Sigmoid colon (tissue), 7 donors: Measurements from ENCODE around the gene SMU1. TPM values are rescaled to one million over a fixed set of nuclear protein-coding genes. Genes with fewer than 3 reads are reported as not detected.

Experiments
- DNase-seq: peaks from one replicate; pipeline ENCODE4 v3.0.0-alpha.2; 2019
- H3K27ac ChIP-seq, 4 donors: fragments of 200-600 bp; sonication (generic); one replicate each; pipeline ENCODE4 v1.5.1; 2016 to 2019; ENCODE audit warnings: mild to moderate bottlenecking in 1 of 4
- H3K27me3 ChIP-seq, 3 donors: fragments of 200-600 bp; sonication (generic); one replicate each; pipeline ENCODE4 v1.5.1; 2019; ENCODE audit warnings: mild to moderate bottlenecking in 1 of 3
- H3K36me3 ChIP-seq, 4 donors: fragments of 200-600 bp; sonication (generic); one replicate each; pipeline ENCODE4 v1.5.1; 2016 to 2019
- H3K4me1 ChIP-seq, 4 donors: fragments of 200-600 bp; sonication (generic); one replicate each; pipeline ENCODE4 v1.5.1; 2017 to 2019
- H3K4me3 ChIP-seq, 4 donors: fragments of 200-600 bp; sonication (generic); one replicate each; pipeline ENCODE4 v1.5.1; 2017 to 2019; ENCODE audit warnings: mild to moderate bottlenecking in 2 of 4, moderate library complexity in 1 of 4
- H3K9me3 ChIP-seq, 4 donors: fragments of 200-600 bp in 3 of 4; sonication (generic) in 3 of 4; one replicate each; pipeline versions ENCODE4 v1.5.1 to v1.6.1; 2013 to 2019
- CTCF ChIP-seq, 4 experiments: fragments of 450-650 bp in 3 of 4; fragments of 200-600 bp in 1 of 4; IDR thresholded peaks; one replicate each; pipeline ENCODE4 v1.5.1; 2016 to 2019; ENCODE audit warnings: antibody characterized with exemption in 4 of 4, mild to moderate bottlenecking in 3 of 4, moderate library complexity in 2 of 4
- EP300 ChIP-seq, 4 donors: sonication (generic); formaldehyde crosslinking; IDR thresholded peaks; one replicate each; pipeline ENCODE4 v1.6.1; 2017; ENCODE audit warnings: antibody characterized with exemption in 4 of 4
- POLR2A ChIP-seq, 2 donors: fragments of 450-650 bp; IDR thresholded peaks; one replicate each; pipeline ENCODE4 v1.6.1; 2016; ENCODE audit warnings: antibody characterized with exemption in 2 of 2, mild to moderate bottlenecking in 2 of 2, moderate library complexity in 2 of 2
- POLR2AphosphoS5 ChIP-seq, 4 donors: sonication (generic); formaldehyde crosslinking; IDR thresholded peaks; one replicate each; pipeline ENCODE4 v1.6.1; 2017; ENCODE audit warnings: antibody characterized with exemption in 4 of 4
- WGBS, 2 donors: extraction: QIAGEN DNeasy Blood & Tissue Kit; methylation state at CpG; one replicate each; pipeline ENCODE4 v1.1.7; 2013; 5-methylcytosine and 5-hydroxymethylcytosine counted together
- intact Hi-C: fragments of 100-400 bp; cut with DNase I; formaldehyde crosslinking; loops from one replicate; pipeline ENCODE4 v1.15.1; 2023
- polyA plus RNA-seq, 3 donors: library from polyadenylated mRNA; stranded (reverse); fragments of 200-250 nt; gene quantifications; one replicate each; pipeline ENCODE4 v1.2.3, GENCODE V29; 2013
- total RNA-seq, 4 donors: library from RNA; depleted of rRNA; stranded (reverse); fragments of >200 nt; gene quantifications; one replicate each; pipeline ENCODE4 v1.1.0, GENCODE V29; 2016
- donor health status: healthy with polysubstance abuse.
- donor health status: Bipolar disorder and iron deficiency.
- donor health status: healthy.

The SMU1 gene
- total and polyA plus RNA-seq, 7 donors = 8.4 to 22.3 (median 15.0) TPM

- peaks cover 0 to 49% (median 40%) of the 10 kb centered on the region in 4 donors for H3K4me1 ChIP-seq
- peaks cover 0 to 21% (median 0%) of the 10 kb centered on the region in 4 donors for H3K36me3 ChIP-seq
- no peak for DNase-seq
- peak overlapping the region in 1 of 4 donors; percentile 97 for H3K4me3 ChIP-seq
- WGBS, 2 donors = 90 to 92% methylated on average over 4 of the region's 4 CpGs
- TF ChIP-seq POLR2A (IDR thresholded peaks at IDR 0.05) = no peak
- intact Hi-C loops = no loop called here
- no peaks in the 10 kb centered on the region for H3K27me3 ChIP-seq
- no peaks in the 10 kb centered on the region for H3K9me3 ChIP-seq
- peak overlapping the region; percentile 98 to 100 (median 99) for H3K27ac ChIP-seq
These were observed 52.8 kb downstream of the SMU1 start for GRCh38 chr9:33023661-33024060.

GRCh38 chr9:33022755-33023154, 53.7 kb downstream of the SMU1 start:
- Histone ChIP-seq H3K4me3 (no peak overlapping the region), H3K4me1 (peaks cover 0 to 40% (median 31%) of the 10 kb centered on the region in 4 donors), H3K9me3 (no peaks in the 10 kb centered on the region), H3K27me3 (no peaks in the 10 kb centered on the region), H3K36me3 (peaks cover 0 to 13% (median 0%) of the 10 kb centered on the region in 4 donors), H3K27ac (peak overlapping the region in 1 of 4 donors; percentile 98)
- TF ChIP-seq POLR2AphosphoS5 (IDR thresholded peaks at IDR 0.05) (no peak), POLR2A (IDR thresholded peaks at IDR 0.05) (no peak), CTCF (IDR thresholded peaks at IDR 0.05) (no peak), EP300 (IDR thresholded peaks at IDR 0.05) (no peak)
- 81 to 83% methylated on average over 7 of the region's 7 CpGs for WGBS, 2 donors
- intact Hi-C loops = no loop called here
- no peak for DNase-seq

GRCh38 chr9:33022303-33022702, 54.2 kb downstream of the SMU1 start:
- intact Hi-C loops = no loop called here
- TF ChIP-seq POLR2AphosphoS5 (IDR thresholded peaks at IDR 0.05) = no peak
- TF ChIP-seq EP300 (IDR thresholded peaks at IDR 0.05) = no peak
- no peak for TF ChIP-seq CTCF (IDR thresholded peaks at IDR 0.05)
- TF ChIP-seq POLR2A (IDR thresholded peaks at IDR 0.05) = no peak
- H3K4me3 ChIP-seq = no peak overlapping the region
- H3K36me3 ChIP-seq = peaks cover 0 to 9% (median 0%) of the 10 kb centered on the region in 4 donors
- H3K27me3 ChIP-seq = no peaks in the 10 kb centered on the region
- H3K9me3 ChIP-seq = no peaks in the 10 kb centered on the region
- H3K4me1 ChIP-seq = peaks cover 0 to 36% (median 27%) of the 10 kb centered on the region in 4 donors
- no peak for DNase-seq
- 88 to 89% methylated on average over 3 of the region's 3 CpGs for WGBS, 2 donors
- no peak overlapping the region for H3K27ac ChIP-seq

- WGBS, 2 donors = 95 to 97% methylated on average over 25 of the region's 25 CpGs
- Histone ChIP-seq H3K4me3 (no peak overlapping the region), H3K36me3 (peaks cover 0 to 7% (median 0%) of the 10 kb centered on the region in 4 donors), H3K27me3 (no peaks in the 10 kb centered on the region), H3K4me1 (peaks cover 0 to 22% (median 13%) of the 10 kb centered on the region in 4 donors), H3K9me3 (no peaks in the 10 kb centered on the region), H3K27ac (no peak overlapping the region)
- intact Hi-C loops = no loop called here
- TF ChIP-seq EP300 (IDR thresholded peaks at IDR 0.05) (no peak), POLR2A (IDR thresholded peaks at IDR 0.05) (no peak), POLR2AphosphoS5 (IDR thresholded peaks at IDR 0.05) (no peak), CTCF (IDR thresholded peaks at IDR 0.05) (no peak)
- no peak for DNase-seq
These were observed 56.7 kb downstream of the SMU1 start for GRCh38 chr9:33019797-33020196.

- DNase-seq = no peak
- H3K4me1 ChIP-seq = peaks cover 0 to 5% (median 0%) of the 10 kb centered on the region in 4 donors
- peaks cover 0 to 7% (median 0%) of the 10 kb centered on the region in 4 donors for H3K36me3 ChIP-seq
- 91% methylated on average over 6 of the region's 6 CpGs for WGBS, 2 donors
- no peaks in the 10 kb centered on the region for H3K27me3 ChIP-seq
- H3K9me3 ChIP-seq = no peaks in the 10 kb centered on the region
- no peak overlapping the region for H3K4me3 ChIP-seq
- H3K27ac ChIP-seq = no peak overlapping the region
- TF ChIP-seq POLR2AphosphoS5 (IDR thresholded peaks at IDR 0.05) (no peak), CTCF (IDR thresholded peaks at IDR 0.05) (no peak), EP300 (IDR thresholded peaks at IDR 0.05) (no peak), POLR2A (IDR thresholded peaks at IDR 0.05) (no peak)
- intact Hi-C loops = no loop called here
These were observed 59.0 kb downstream of the SMU1 start for GRCh38 chr9:33017283-33018041.
